ENCODE results near the gene UNC5CL. TPM values are rescaled to one million over a fixed set of nuclear protein-coding genes. Genes with fewer than 3 reads are reported as not detected.

The UNC5CL gene
- total RNA-seq, 1 experiment from 2014 or later, result 2.2 TPM

DNA sequence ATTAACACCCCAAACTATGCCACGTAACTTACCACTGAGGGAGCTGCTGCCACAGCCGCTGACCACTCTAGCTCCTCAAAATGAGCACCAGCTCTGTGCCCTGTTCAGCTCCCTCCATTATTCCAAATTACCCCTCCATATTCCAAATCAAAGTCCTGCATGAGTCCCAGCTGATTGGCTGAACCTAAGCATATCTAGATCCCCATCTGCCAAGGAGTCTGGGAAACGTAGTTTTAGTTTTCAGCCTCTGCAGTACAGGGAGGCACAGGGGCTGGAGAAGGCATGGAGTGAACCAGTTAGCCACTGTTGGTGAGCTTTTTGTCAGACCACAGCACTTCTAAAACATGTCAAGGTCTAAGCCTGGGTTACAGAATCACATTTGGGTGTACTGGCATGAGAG, 15.9 kb downstream of the UNC5CL start:
- POLR2A ChIA-PET, result no interaction called here
- RAD21 ChIA-PET (ENCODE audit: low non-redundant PET in 1 of 2, low total read pairs in 2 of 2, uncharacterized antibody in 2 of 2, unreplicated experiment in 2 of 2), result no interaction called here
- Histone ChIP-seq H2AFZ (ENCODE audit: low read depth, low read length, poor library complexity, severe bottlenecking) (no peak overlapping the region), H4K20me1 (ENCODE audit: insufficient read depth) (no peaks in the 10 kb centered on the region), H3K27me3 (ENCODE audit: insufficient read depth, low read length) (no peaks in the 10 kb centered on the region), H3K9ac (ENCODE audit: low read length) (no peak overlapping the region), H3K79me2 (ENCODE audit: insufficient read depth, low read length) (no peaks in the 10 kb centered on the region), H3K9me3 (ENCODE audit: control insufficient read depth in 1 of 2, insufficient read depth in 1 of 2, low read depth in 1 of 2, low read length in 2 of 2) (no peaks in the 10 kb centered on the region), H3K4me1 (ENCODE audit: control insufficient read depth in 1 of 2, insufficient read depth in 2 of 2, low read length in 2 of 2) (peaks cover 14 to 24% of the 10 kb centered on the region in 2 experiments), H3K9me2 (ENCODE audit: insufficient read depth) (no peaks in the 10 kb centered on the region), H3K36me3 (ENCODE audit: control insufficient read depth in 1 of 2, insufficient read depth in 2 of 2, low read length in 2 of 2) (no peaks in the 10 kb centered on the region), H3K27ac (ENCODE audit: low read depth, low read length) (no peak overlapping the region), H3K4me3 (replicated peaks in 1 of 2; ENCODE audit: low read depth in 1 of 2, low read length in 2 of 2) (no peak overlapping the region), H3K4me2 (ENCODE audit: low read length) (no peak overlapping the region)
- intact Hi-C loops (cut with micrococcal nuclease), result loop anchor here (10.0 kb wide), 2 partner anchors 198 to 1038 kb away; no protein-coding TSS in a partner anchor
- CTCF ChIA-PET, result interaction anchor here (1.4 to 1.6 kb wide), 2 partner anchors 129 to 695 kb away, joined by 4 read pairs; no protein-coding TSS in a partner anchor
- DNase-seq (ENCODE audit: low read depth, low spot score) (no peak), ATAC-seq (no peak)
- BruUV-seq (replicated peaks), result no TSS peak
- TF ChIP-seq ZNF274 (IDR thresholded peaks at IDR 0.05; ENCODE audit: low read depth, low read length) (no peak), FOSL1 (IDR thresholded peaks at IDR 0.05; ENCODE audit: low read depth) (no peak), POLR2AphosphoS5 (IDR thresholded peaks at IDR 0.05; ENCODE audit: low read depth, low read length) (no peak), SIN3A (IDR thresholded peaks at IDR 0.05; ENCODE audit: low read depth) (no peak), CEBPB (IDR thresholded peaks at IDR 0.05; ENCODE audit: low read depth) (no peak), REST (IDR thresholded peaks at IDR 0.05; ENCODE audit: low read depth) (no peak), CBX3 (IDR thresholded peaks at IDR 0.05; ENCODE audit: low read depth) (no peak), EGR1 (IDR thresholded peaks at IDR 0.05; ENCODE audit: low read depth) (no peak), JUND (IDR thresholded peaks at IDR 0.05) (no peak), MAX (IDR thresholded peaks at IDR 0.05) (no peak), EZH2phosphoT487 (IDR thresholded peaks at IDR 0.05; ENCODE audit: borderline replicate concordance) (no peak), CTCF (IDR thresholded peaks at IDR 0.05 in 2 of 3, conservative IDR thresholded peaks at IDR 0.05 in 1 of 3; ENCODE audit: borderline replicate concordance in 1 of 3, insufficient read depth in 1 of 3, low read depth in 2 of 3, low read length in 2 of 3) (no peak), RAD21 (IDR thresholded peaks at IDR 0.05; ENCODE audit: low read depth) (no peak), SP1 (IDR thresholded peaks at IDR 0.05; ENCODE audit: low read depth) (no peak)
